Activated naive CD8-positive, alpha-beta T cell (primary cell): ENCODE measurements around the gene BHMT2.
A peak's percentile ranks its signal among the peaks of the same experiment; 100 is the strongest.

Source experiments
- H3K27ac Mint-ChIP-seq: one replicate; pipeline ENCODE4 v1.8.0; 2021; ENCODE audit warnings: mixed read lengths
- H3K27me3 Mint-ChIP-seq: one replicate; pipeline ENCODE4 v1.8.0; 2021; ENCODE audit warnings: mixed read lengths
- H3K36me3 Mint-ChIP-seq: one replicate; pipeline ENCODE4 v1.8.0; 2021; ENCODE audit warnings: mixed read lengths
- H3K4me1 Mint-ChIP-seq: one replicate; pipeline ENCODE4 v1.8.0; 2021; ENCODE audit warnings: low read depth, mixed read lengths
- H3K4me3 Mint-ChIP-seq: one replicate; pipeline ENCODE4 v1.8.0; 2021; ENCODE audit warnings: mild to moderate bottlenecking, mixed read lengths
- H3K9me3 Mint-ChIP-seq: one replicate; pipeline ENCODE4 v1.8.0; 2021; ENCODE audit warnings: low read depth, mixed read lengths

The BHMT2 gene

GRCh38 chr5:79069488-79070349, at the start of gene BHMT2, which contains the start of gene DMGDH:
TSS of gene BHMT2 (plus strand) at chr5:79069767. CDS start at chr5:79069783, 16 bp downstream.
TSS of gene DMGDH (minus strand) at chr5:79069674. CDS start at chr5:79069620, 54 bp downstream.
- H3K4me1 Mint-ChIP-seq = no peaks in the 10 kb centered on the region
- H3K36me3 Mint-ChIP-seq = peaks cover 2% of the 10 kb centered on the region
- peaks cover 3% of the 10 kb centered on the region for H3K9me3 Mint-ChIP-seq
- no peak within 1 kb of the TSS for H3K27ac Mint-ChIP-seq
- H3K4me3 Mint-ChIP-seq = no peak within 1 kb of the TSS
- H3K27me3 Mint-ChIP-seq = peaks cover 23% of the 10 kb centered on the region

- Mint-ChIP-seq H3K27me3 (peaks cover 28% of the 10 kb centered on the region), H3K4me3 (no peak overlapping the region), H3K36me3 (no peaks in the 10 kb centered on the region), H3K27ac (no peak overlapping the region), H3K4me1 (peaks cover 12% of the 10 kb centered on the region), H3K9me3 (no peaks in the 10 kb centered on the region)
Observed at GRCh38 chr5:79020861-79021561, 48.6 kb upstream of the BHMT2 start.

GRCh38 chr5:79021753-79022152, 47.8 kb upstream of the BHMT2 start:
- H3K4me1 Mint-ChIP-seq = peaks cover 12% of the 10 kb centered on the region
- peaks cover 32% of the 10 kb centered on the region for H3K27me3 Mint-ChIP-seq
- H3K9me3 Mint-ChIP-seq = no peaks in the 10 kb centered on the region
- H3K4me3 Mint-ChIP-seq = no peak overlapping the region
- no peak overlapping the region for H3K27ac Mint-ChIP-seq
- no peaks in the 10 kb centered on the region for H3K36me3 Mint-ChIP-seq

GRCh38 chr5:79022771-79023170, 46.8 kb upstream of the BHMT2 start:
- no peaks in the 10 kb centered on the region for H3K36me3 Mint-ChIP-seq
- H3K27me3 Mint-ChIP-seq = peaks cover 32% of the 10 kb centered on the region
- H3K4me1 Mint-ChIP-seq = peaks cover 12% of the 10 kb centered on the region
- H3K27ac Mint-ChIP-seq = no peak overlapping the region
- H3K4me3 Mint-ChIP-seq = no peak overlapping the region
- no peaks in the 10 kb centered on the region for H3K9me3 Mint-ChIP-seq

- H3K27me3 Mint-ChIP-seq = peaks cover 32% of the 10 kb centered on the region
Observed at GRCh38 chr5:79023348-79023747, 46.2 kb upstream of the BHMT2 start.

GRCh38 chr5:79023947-79024346, 45.6 kb upstream of the BHMT2 start:
- Mint-ChIP-seq H3K27ac (no peak overlapping the region), H3K36me3 (no peaks in the 10 kb centered on the region), H3K4me1 (peaks cover 12% of the 10 kb centered on the region), H3K9me3 (no peaks in the 10 kb centered on the region), H3K27me3 (peaks cover 31% of the 10 kb centered on the region), H3K4me3 (no peak overlapping the region)

More at GRCh38 chr5:79023348-79023747, 46.2 kb upstream of the BHMT2 start:
- no peak overlapping the region for H3K4me3 Mint-ChIP-seq
- no peak overlapping the region for H3K27ac Mint-ChIP-seq
- no peaks in the 10 kb centered on the region for H3K9me3 Mint-ChIP-seq
- peaks cover 12% of the 10 kb centered on the region for H3K4me1 Mint-ChIP-seq
- no peaks in the 10 kb centered on the region for H3K36me3 Mint-ChIP-seq

GRCh38 chr5:79025054-79025472, 44.5 kb upstream of the BHMT2 start:
- H3K36me3 Mint-ChIP-seq = no peaks in the 10 kb centered on the region
- peaks cover 12% of the 10 kb centered on the region for H3K4me1 Mint-ChIP-seq
- H3K9me3 Mint-ChIP-seq = no peaks in the 10 kb centered on the region
- peaks cover 27% of the 10 kb centered on the region for H3K27me3 Mint-ChIP-seq
- no peak overlapping the region for H3K27ac Mint-ChIP-seq
- peak overlapping the region; percentile 56 for H3K4me3 Mint-ChIP-seq

- H3K27me3 Mint-ChIP-seq = peaks cover 5% of the 10 kb centered on the region
- no peak overlapping the region for H3K27ac Mint-ChIP-seq
- H3K4me3 Mint-ChIP-seq = no peak overlapping the region
- H3K4me1 Mint-ChIP-seq = no peaks in the 10 kb centered on the region
- H3K36me3 Mint-ChIP-seq = no peaks in the 10 kb centered on the region
- H3K9me3 Mint-ChIP-seq = no peaks in the 10 kb centered on the region
Observed at GRCh38 chr5:79030663-79031484, 38.7 kb upstream of the BHMT2 start.

- Mint-ChIP-seq H3K4me3 (no peak overlapping the region), H3K27ac (no peak overlapping the region), H3K27me3 (peaks cover 4% of the 10 kb centered on the region), H3K4me1 (no peaks in the 10 kb centered on the region), H3K36me3 (no peaks in the 10 kb centered on the region), H3K9me3 (no peaks in the 10 kb centered on the region)
Observed at GRCh38 chr5:79031485-79031867, 38.1 kb upstream of the BHMT2 start.

GRCh38 chr5:79032031-79032695, 37.4 kb upstream of the BHMT2 start:
- Mint-ChIP-seq H3K27me3 (peaks cover 2% of the 10 kb centered on the region), H3K27ac (no peak overlapping the region), H3K36me3 (no peaks in the 10 kb centered on the region)

GRCh38 chr5:79032782-79033181, 36.8 kb upstream of the BHMT2 start:
- Mint-ChIP-seq H3K4me1 (no peaks in the 10 kb centered on the region), H3K4me3 (no peak overlapping the region), H3K27ac (no peak overlapping the region), H3K27me3 (peaks cover 2% of the 10 kb centered on the region), H3K9me3 (no peaks in the 10 kb centered on the region), H3K36me3 (no peaks in the 10 kb centered on the region)

More at GRCh38 chr5:79032031-79032695, 37.4 kb upstream of the BHMT2 start:
- no peaks in the 10 kb centered on the region for H3K4me1 Mint-ChIP-seq
- no peaks in the 10 kb centered on the region for H3K9me3 Mint-ChIP-seq
- H3K4me3 Mint-ChIP-seq = no peak overlapping the region

- Mint-ChIP-seq H3K4me3 (no peak overlapping the region), H3K27me3 (no peaks in the 10 kb centered on the region), H3K9me3 (no peaks in the 10 kb centered on the region), H3K27ac (no peak overlapping the region), H3K4me1 (no peaks in the 10 kb centered on the region), H3K36me3 (no peaks in the 10 kb centered on the region)
Observed at GRCh38 chr5:79035237-79035636, 34.3 kb upstream of the BHMT2 start.

- H3K36me3 Mint-ChIP-seq = no peaks in the 10 kb centered on the region
- no peak overlapping the region for H3K4me3 Mint-ChIP-seq
- no peaks in the 10 kb centered on the region for H3K27me3 Mint-ChIP-seq
- H3K9me3 Mint-ChIP-seq = no peaks in the 10 kb centered on the region
- no peak overlapping the region for H3K27ac Mint-ChIP-seq
- H3K4me1 Mint-ChIP-seq = no peaks in the 10 kb centered on the region
Observed at GRCh38 chr5:79036769-79037168, 32.8 kb upstream of the BHMT2 start.

GRCh38 chr5:79042188-79042587, 27.4 kb upstream of the BHMT2 start:
- H3K27ac Mint-ChIP-seq = no peak overlapping the region
- H3K27me3 Mint-ChIP-seq = peaks cover 2% of the 10 kb centered on the region
- no peaks in the 10 kb centered on the region for H3K4me1 Mint-ChIP-seq
- H3K36me3 Mint-ChIP-seq = no peaks in the 10 kb centered on the region
- H3K9me3 Mint-ChIP-seq = no peaks in the 10 kb centered on the region
- no peak overlapping the region for H3K4me3 Mint-ChIP-seq
